ENCODE data around the gene LYPLA2.
A peak's percentile ranks its signal among the peaks of the same experiment; 100 is the strongest.

The LYPLA2 gene

GRCh38 chr1:23790696-23791515 is at the start of gene LYPLA2:
Gene LYPLA2, plus strand, starts transcription at chr1:23791145. Its CDS starts 1,538 bp downstream, at chr1:23792683.
- ATAC-seq: peak; percentile 89

GRCh38 chr1:23741609-23742008 is 49.3 kb upstream of the LYPLA2 start:
- Mint-ChIP-seq H3K4me3 (peak overlapping the region; percentile 86), H3K36me3 (ENCODE audit: low read depth) (peaks cover 21% of the 10 kb centered on the region), H3K9me3 (no peaks in the 10 kb centered on the region), H3K27me3 (no peaks in the 10 kb centered on the region), H3K27ac (no peak overlapping the region), H3K4me1 (peaks cover 34% of the 10 kb centered on the region)
- DNase-seq (no peak), ATAC-seq (no peak)

More at GRCh38 chr1:23790696-23791515, at the start of gene LYPLA2:
- Mint-ChIP-seq H3K27ac (peak within 1 kb of the TSS; percentile 93), H3K4me3 (peak within 1 kb of the TSS; percentile 97), H3K27me3 (no peaks in the 10 kb centered on the region), H3K9me3 (no peaks in the 10 kb centered on the region), H3K36me3 (ENCODE audit: low read depth) (peaks cover 27% of the 10 kb centered on the region), H3K4me1 (peaks cover 25% of the 10 kb centered on the region)
- peak; percentile 93 for DNase-seq

- H3K27me3 Mint-ChIP-seq: no peaks in the 10 kb centered on the region
Observed at GRCh38 chr1:23742670-23743286, 48.2 kb upstream of the LYPLA2 start.

GRCh38 chr1:23743287-23744152 is 47.4 kb upstream of the LYPLA2 start, which contains the start of gene ELOA:
Gene ELOA, plus strand, starts transcription at chr1:23743471. Its CDS starts 33 bp downstream, at chr1:23743504.
- Mint-ChIP-seq H3K9me3 (no peaks in the 10 kb centered on the region), H3K27ac (peak within 1 kb of the TSS; percentile 83), H3K27me3 (no peaks in the 10 kb centered on the region), H3K4me1 (peaks cover 48% of the 10 kb centered on the region), H3K4me3 (peak within 1 kb of the TSS; percentile 90), H3K36me3 (ENCODE audit: low read depth) (peaks cover 26% of the 10 kb centered on the region)
- DNase-seq (peak; percentile 82), ATAC-seq (peak; percentile 95)

More at GRCh38 chr1:23742670-23743286, 48.2 kb upstream of the LYPLA2 start:
- Mint-ChIP-seq H3K27ac (peak overlapping the region; percentile 83), H3K4me3 (peak overlapping the region; percentile 86), H3K9me3 (no peaks in the 10 kb centered on the region), H3K36me3 (ENCODE audit: low read depth) (peaks cover 26% of the 10 kb centered on the region), H3K4me1 (peaks cover 40% of the 10 kb centered on the region)
- peak; percentile 44 for DNase-seq
- ATAC-seq: peak; percentile 57

- peak overlapping the region; percentile 31 for H3K27ac Mint-ChIP-seq
- peaks cover 52% of the 10 kb centered on the region for H3K4me1 Mint-ChIP-seq
- H3K4me3 Mint-ChIP-seq: peak overlapping the region; percentile 90
- DNase-seq (no peak), ATAC-seq (no peak)
- H3K9me3 Mint-ChIP-seq: no peaks in the 10 kb centered on the region
- H3K27me3 Mint-ChIP-seq: no peaks in the 10 kb centered on the region
- H3K36me3 Mint-ChIP-seq (ENCODE audit: low read depth): peaks cover 36% of the 10 kb centered on the region
Observed at GRCh38 chr1:23745515-23745914, 45.4 kb upstream of the LYPLA2 start.

GRCh38 chr1:23748016-23748415 is 42.9 kb upstream of the LYPLA2 start:
- peaks cover 44% of the 10 kb centered on the region for H3K4me1 Mint-ChIP-seq
- H3K4me3 Mint-ChIP-seq: no peak overlapping the region
- H3K27ac Mint-ChIP-seq: peak overlapping the region; percentile 20
- DNase-seq: no peak
- no peaks in the 10 kb centered on the region for H3K27me3 Mint-ChIP-seq
- no peak for ATAC-seq
- peaks cover 48% of the 10 kb centered on the region for H3K36me3 Mint-ChIP-seq (ENCODE audit: low read depth)
- H3K9me3 Mint-ChIP-seq: no peaks in the 10 kb centered on the region

- Mint-ChIP-seq H3K4me1 (peaks cover 26% of the 10 kb centered on the region), H3K4me3 (no peak overlapping the region), H3K27ac (peak overlapping the region; percentile 33), H3K9me3 (no peaks in the 10 kb centered on the region), H3K27me3 (no peaks in the 10 kb centered on the region), H3K36me3 (ENCODE audit: low read depth) (peaks cover 63% of the 10 kb centered on the region)
- DNase-seq: peak; percentile 28
- ATAC-seq: peak; percentile 81
Observed at GRCh38 chr1:23751050-23751814, 39.7 kb upstream of the LYPLA2 start.

- no peaks in the 10 kb centered on the region for H3K27me3 Mint-ChIP-seq
- peaks cover 21% of the 10 kb centered on the region for H3K4me1 Mint-ChIP-seq
- no peak for ATAC-seq
- H3K9me3 Mint-ChIP-seq: no peaks in the 10 kb centered on the region
- H3K27ac Mint-ChIP-seq: peak overlapping the region; percentile 33
- H3K36me3 Mint-ChIP-seq (ENCODE audit: low read depth): peaks cover 64% of the 10 kb centered on the region
- DNase-seq: no peak
- H3K4me3 Mint-ChIP-seq: no peak overlapping the region
Observed at GRCh38 chr1:23751815-23752200, 39.1 kb upstream of the LYPLA2 start.

- ATAC-seq (no peak), DNase-seq (no peak)
- no peak overlapping the region for H3K27ac Mint-ChIP-seq
- H3K4me1 Mint-ChIP-seq: peaks cover 10% of the 10 kb centered on the region
- H3K4me3 Mint-ChIP-seq: no peak overlapping the region
- H3K9me3 Mint-ChIP-seq: no peaks in the 10 kb centered on the region
- H3K27me3 Mint-ChIP-seq: no peaks in the 10 kb centered on the region
- H3K36me3 Mint-ChIP-seq (ENCODE audit: low read depth): peaks cover 64% of the 10 kb centered on the region
Observed at GRCh38 chr1:23752909-23753308, 38.0 kb upstream of the LYPLA2 start.

- Mint-ChIP-seq H3K27me3 (no peaks in the 10 kb centered on the region), H3K9me3 (no peaks in the 10 kb centered on the region), H3K27ac (no peak overlapping the region), H3K4me1 (no peaks in the 10 kb centered on the region), H3K36me3 (ENCODE audit: low read depth) (peaks cover 69% of the 10 kb centered on the region), H3K4me3 (no peak overlapping the region)
- DNase-seq (no peak), ATAC-seq (no peak)
Observed at GRCh38 chr1:23756676-23757075, 34.3 kb upstream of the LYPLA2 start.

- peaks cover 71% of the 10 kb centered on the region for H3K36me3 Mint-ChIP-seq (ENCODE audit: low read depth)
- no peak overlapping the region for H3K4me3 Mint-ChIP-seq
Observed at GRCh38 chr1:23757812-23758211, 33.1 kb upstream of the LYPLA2 start.

GRCh38 chr1:23759277-23759676 is 31.7 kb upstream of the LYPLA2 start:
- Mint-ChIP-seq H3K36me3 (ENCODE audit: low read depth) (peaks cover 61% of the 10 kb centered on the region), H3K27ac (no peak overlapping the region)
- no peak for DNase-seq

More at GRCh38 chr1:23757812-23758211, 33.1 kb upstream of the LYPLA2 start:
- no peak for DNase-seq
- H3K9me3 Mint-ChIP-seq: no peaks in the 10 kb centered on the region
- H3K27me3 Mint-ChIP-seq: no peaks in the 10 kb centered on the region
- H3K27ac Mint-ChIP-seq: no peak overlapping the region
- no peaks in the 10 kb centered on the region for H3K4me1 Mint-ChIP-seq
- ATAC-seq: no peak

GRCh38 chr1:23763041-23763577 is 27.8 kb upstream of the LYPLA2 start:
- Mint-ChIP-seq H3K4me1 (no peaks in the 10 kb centered on the region), H3K4me3 (no peak overlapping the region), H3K27ac (no peak overlapping the region), H3K9me3 (no peaks in the 10 kb centered on the region), H3K27me3 (no peaks in the 10 kb centered on the region), H3K36me3 (ENCODE audit: low read depth) (peaks cover 34% of the 10 kb centered on the region)
- no peak for DNase-seq
- no peak for ATAC-seq

More at GRCh38 chr1:23759277-23759676, 31.7 kb upstream of the LYPLA2 start:
- Mint-ChIP-seq H3K27me3 (no peaks in the 10 kb centered on the region), H3K9me3 (no peaks in the 10 kb centered on the region), H3K4me3 (no peak overlapping the region), H3K4me1 (no peaks in the 10 kb centered on the region)
- no peak for ATAC-seq
